ENCODE data around the gene ANXA4.
"Not testable (repeated sequence)": the region's sequence is repeated elsewhere in the genome, so short reads cannot be mapped to it uniquely, and the experiment has no call there.

The ANXA4 gene

DNA sequence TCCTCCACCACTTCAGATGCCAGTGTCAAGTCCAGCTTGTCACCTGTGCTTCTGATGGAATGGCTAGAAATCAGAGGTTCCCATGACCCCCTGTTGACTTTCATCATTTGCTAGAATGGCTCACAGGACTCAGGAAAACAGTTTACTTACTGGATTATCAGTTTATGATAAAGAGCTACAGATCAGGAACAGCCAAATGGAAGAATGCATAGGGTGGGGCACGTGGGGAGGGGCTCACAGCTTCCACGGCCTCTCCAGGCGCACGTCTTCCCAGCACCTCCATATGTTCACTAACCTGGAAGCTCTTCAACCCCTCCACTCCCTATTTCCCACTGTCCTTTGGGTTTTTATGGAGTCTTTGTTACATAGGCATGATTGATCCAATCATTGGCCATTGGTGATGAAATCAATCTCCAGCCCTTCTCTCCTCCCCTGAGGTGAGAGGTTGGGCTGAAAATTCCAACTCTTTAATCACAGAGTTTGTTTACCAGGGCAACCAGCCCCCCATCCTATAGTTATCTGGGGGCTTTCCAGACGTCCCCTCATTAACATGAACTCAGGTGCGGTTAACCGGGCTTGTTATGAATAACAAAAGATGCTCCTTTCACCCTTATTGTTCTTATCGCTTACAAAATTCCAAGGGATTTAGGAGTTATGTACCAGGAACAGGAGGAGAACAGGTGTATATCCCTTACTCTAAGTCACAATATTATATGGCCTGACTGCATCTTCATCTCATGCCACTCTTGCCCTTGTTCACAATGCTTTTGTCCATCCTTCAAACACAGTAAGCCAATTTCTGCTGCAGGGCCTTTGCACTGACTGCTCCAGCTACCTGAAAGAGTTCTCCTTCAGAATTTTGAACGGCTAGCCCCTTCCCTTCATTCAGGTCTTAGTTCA lies 35.2 kb downstream of the ANXA4 start:
- no peak for DNase-seq (ENCODE audit: low read depth in 2 of 2)

DNA sequence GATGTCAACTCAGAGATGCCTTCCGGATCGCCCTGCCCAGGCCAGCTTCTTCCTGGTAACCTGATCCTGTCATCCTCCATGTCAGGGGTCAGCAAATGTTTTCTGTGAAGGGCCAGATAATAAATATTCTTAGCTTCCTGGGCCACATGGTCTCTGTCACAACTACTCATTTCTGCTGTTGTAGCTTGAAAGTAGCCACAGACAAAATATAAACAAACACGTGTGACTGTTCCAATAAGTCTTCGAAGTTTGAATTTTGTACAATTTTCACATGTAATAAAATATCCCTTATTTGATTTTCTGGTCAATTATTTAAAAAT lies 35.8 kb downstream of the ANXA4 start:
- DNase-seq (ENCODE audit: low read depth in 2 of 2) = no peak

DNA sequence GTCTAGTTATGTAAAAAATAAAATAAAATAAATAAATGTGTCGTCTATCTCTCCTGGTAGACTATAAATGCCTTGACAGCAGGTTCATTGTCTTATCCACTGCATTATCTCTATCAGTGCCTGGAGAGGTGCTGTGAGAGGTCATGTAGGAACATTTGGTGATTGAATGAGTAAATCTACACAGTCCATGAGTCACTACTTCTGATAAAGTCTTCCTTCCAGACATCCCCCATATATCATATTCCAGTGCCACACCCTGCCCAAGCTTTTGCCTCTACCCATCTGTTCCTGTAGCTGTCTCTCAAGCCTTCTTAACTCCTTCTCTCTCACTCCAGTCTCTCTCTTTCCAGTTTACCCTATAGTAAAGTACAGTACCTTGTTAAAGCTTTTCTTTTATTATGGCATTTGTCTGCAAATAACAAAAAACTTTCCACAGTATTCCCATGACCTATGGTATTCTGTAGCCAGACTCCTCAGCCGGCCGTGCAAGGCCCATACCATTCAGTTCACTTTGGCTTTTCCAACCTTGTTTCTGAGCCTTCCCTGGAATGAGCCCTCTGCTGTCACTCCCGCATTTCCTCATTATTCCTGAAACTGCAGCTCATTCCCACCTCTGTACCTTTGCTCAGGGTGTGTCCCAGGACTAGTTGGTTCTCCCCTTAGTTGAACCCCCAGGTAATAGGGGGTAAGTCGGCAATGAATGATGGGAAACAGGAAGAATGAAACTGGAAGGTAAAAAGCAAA lies 37.5 kb downstream of the ANXA4 start:
- DNase-seq (ENCODE audit: low read depth in 2 of 2) = no peak

DNA sequence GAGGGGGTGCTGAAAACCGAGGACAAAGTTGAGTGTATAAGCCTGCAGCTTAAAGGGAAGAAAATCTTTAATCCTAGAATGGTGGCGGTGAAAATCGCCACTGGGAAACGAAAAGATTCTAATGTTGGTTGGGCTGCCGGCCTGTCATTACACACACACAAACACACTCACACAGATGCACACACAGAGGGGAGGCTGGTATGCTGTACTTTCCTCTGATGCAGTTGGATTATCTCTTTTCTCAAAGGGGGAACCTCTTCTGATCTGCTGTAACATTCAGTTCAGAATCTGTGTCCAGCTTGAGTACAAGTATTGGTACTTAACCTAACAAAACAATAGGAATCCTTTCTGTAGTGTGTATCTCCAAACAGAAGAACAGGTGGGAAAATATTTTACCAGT lies 39.0 kb downstream of the ANXA4 start:
- no peak for DNase-seq (ENCODE audit: low read depth in 2 of 2)

DNA sequence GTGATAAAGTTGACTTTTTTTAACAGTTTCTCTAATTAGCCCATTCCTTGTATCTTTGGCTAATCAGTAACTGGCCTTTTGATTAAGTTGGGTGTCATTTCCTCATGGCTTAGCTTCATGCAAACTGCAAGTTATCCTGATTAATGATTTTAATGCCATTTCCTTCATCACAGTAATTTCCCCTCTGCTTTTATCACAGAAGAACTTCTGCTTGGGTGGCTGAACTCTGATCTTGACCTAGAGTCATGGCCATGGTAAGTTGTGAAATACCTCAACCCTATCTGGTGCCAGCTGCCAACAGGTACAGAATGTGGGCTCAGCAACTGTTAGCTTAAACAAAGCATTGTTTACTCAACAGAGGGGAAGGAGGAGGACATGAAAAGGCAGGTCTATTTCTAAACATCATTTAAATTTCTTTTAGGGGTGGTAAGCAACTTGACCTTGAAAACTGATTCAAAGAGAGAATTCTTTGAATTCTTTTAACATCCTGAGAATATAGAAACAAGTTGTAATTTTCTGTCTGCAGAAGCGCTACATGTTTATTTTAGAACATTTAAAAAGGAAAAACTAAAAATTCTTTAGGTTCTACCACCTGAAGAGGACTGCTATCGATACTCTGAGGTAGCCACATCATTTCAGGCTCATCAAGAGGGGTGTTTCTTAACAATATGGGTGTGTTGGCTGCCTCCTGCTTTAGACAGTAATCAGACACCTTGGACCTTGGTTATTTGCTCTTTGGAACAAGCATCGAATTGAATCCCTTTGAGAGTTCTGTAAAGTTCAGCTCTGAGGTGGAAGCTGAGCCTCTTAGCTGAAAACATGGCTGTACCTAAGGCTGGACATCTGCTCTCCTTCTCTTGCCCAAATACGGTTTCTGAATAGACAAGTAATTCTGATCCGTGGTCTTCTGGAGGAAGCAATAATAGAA lies 39.7 kb downstream of the ANXA4 start:
- no peak for DNase-seq (ENCODE audit: low read depth in 2 of 2)

DNA sequence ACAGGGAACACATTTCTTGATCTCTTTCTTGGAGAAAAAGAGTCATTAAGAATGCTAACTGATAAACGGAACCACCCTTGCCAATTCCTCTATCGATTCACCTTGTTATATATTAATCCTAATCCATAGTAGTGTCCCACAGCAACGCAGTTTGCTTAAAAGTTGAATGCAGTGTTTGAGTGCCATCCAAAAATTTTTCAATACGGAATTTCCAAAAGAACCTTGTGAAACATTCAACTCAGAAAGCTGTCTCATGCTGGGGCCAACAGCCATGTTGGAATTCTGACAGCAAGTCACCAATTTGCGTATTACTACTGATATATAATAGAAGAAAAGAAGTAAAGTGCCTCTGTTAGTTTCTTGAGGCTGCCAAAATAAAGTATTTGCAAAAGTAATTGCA lies 42.3 kb downstream of the ANXA4 start:
- no peak for DNase-seq (ENCODE audit: low read depth in 2 of 2)

DNA sequence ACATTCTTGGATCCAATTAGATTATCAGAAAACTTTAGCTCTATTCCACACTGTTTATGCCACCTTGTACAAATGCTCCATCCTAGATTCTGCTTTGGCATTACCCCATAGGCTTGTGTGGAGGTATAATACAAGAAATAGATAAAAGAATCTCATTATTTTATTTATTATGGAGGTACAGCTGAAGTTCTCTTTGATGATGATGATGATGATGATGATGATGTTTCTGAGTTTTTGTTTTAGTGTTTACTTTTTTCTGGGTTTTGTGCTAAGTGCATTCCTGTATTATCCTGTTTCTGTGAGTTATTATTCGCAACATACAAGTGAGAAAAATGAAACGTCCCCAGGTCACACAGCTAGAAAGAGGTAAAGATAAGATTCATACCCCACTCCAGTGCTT lies 43.4 kb downstream of the ANXA4 start:
- DNase-seq (ENCODE audit: low read depth in 2 of 2) = no peak

DNA sequence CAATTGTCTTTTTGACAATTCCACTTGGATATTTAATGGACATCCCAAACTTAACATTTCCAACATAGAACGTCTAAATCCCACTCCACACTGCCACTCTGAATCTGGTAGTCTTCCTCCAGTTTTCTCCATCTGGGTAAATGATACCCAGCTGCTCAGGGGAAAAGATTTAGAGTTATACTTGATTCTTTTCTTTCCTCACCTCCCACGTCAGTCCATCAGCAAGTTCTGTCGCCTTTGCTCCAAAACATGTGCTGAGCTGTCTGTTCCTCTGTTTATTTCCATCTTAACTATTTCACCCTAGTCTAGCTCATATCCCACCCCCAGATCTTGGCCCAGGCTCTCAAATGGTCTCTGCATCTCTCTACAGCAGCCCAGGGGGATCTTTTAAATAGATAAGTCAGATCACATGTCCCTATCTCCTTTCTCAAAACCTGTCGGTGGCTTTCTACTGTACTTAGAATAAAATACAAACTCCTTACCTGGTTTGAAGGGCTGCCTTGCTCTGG lies 44.2 kb downstream of the ANXA4 start:
- DNase-seq (ENCODE audit: low read depth in 2 of 2) = no peak

DNA sequence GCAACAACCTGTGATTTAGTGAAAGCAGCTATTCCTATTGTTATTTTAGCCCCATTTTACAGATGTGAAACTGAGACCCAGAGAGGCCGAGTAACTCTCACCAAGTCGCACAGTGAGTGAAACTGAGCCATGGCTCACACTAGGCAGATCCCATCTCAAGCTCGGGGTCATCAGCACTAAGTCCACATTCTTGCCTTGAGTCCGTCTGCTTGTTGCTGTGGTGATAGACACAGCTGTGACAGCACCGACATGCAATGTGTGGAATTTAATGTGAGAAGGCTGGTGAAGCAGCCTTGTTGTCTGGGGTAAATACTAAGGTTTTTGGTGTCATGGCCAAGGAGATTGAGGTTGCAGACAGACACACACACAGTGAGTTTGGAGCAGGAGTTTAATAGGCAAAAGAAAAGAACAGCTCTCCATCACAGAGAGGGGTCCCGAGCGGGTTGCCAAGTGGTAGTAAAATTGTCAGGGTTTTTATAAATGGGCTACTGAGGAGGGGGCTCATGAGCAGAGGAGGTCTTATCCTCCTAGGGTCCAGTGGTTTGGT lies 47.3 kb downstream of the ANXA4 start:
- no peak for DNase-seq (ENCODE audit: low read depth in 2 of 2)

DNA sequence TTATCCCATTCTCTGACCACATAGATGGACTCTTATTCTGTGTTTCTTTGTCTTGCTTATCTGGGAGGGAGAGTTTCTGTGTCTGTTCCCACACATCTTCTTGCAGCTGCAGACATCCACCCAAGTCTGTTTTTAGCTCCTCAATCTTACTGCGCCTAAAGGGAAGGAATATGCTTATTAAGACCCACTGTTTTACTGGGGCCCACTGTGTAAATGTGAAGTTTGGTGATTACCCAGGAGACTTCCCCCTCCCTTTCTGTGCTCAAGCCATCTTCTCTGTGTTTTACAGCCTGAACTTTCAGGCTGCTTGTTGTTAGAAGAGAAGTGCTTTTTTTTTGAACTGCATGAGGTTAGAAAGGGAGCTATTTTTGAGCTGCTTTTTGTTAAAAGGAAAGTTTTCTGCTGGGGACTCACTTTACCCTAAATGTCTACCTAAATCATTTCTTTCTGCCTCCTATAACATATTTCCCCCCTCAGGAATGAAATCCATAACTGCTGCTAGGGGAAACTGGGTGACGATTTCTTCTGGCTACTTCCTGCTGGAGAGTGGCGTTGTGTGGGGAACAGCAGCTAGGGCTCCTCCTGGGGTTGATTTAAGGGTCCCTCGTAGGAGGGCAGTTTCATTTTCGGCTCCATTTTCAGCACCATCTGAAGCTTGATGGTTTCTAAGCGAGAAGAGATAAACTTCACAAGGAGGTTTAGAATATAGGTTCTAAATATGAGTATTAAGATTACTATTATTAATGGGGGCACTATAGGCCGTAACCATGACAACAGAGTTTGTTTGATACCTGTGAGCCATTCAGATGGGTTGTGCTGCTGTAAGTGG lies 48.1 kb downstream of the ANXA4 start:
- DNase-seq (ENCODE audit: low read depth in 2 of 2) = no peak

DNA sequence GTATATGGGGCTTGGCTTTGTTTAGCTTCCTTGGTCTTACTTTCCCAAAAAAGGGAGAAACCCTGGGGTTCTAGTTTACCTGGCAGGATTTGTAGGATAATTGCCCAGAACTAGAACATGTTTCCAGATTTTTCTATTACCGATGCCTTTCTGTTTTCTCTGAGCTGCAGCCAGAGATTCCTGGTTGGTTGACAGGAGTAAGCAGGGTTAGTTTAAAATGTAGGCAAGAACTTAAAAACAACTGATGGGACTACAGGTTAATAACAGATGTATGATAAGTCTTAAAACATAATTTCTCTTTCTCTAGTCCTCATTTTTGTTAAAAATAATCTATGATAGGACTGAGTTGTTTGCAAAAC lies 48.6 kb downstream of the ANXA4 start:
- DNase-seq (ENCODE audit: low read depth in 2 of 2) = no peak

DNA sequence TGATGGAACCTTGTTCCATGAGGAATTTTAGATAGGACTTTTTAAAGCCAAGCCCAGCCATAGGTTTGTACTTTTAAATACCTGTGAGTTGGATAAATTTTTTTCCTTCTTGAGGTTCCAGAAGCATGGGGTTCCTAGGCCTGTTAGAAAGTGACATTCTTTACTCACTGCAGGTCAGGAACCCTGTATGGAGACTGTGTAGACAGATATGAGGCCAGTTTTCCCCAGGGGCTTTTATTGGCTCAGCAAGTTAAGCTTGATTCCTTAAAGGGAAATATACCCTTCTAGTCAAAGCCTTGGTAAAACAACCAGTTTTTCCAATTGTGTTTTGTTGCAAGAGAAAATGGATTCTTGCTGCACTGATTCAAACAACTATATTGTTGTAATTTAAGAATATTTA lies 49.1 kb downstream of the ANXA4 start:
- no peak for DNase-seq (ENCODE audit: low read depth in 2 of 2)

DNA sequence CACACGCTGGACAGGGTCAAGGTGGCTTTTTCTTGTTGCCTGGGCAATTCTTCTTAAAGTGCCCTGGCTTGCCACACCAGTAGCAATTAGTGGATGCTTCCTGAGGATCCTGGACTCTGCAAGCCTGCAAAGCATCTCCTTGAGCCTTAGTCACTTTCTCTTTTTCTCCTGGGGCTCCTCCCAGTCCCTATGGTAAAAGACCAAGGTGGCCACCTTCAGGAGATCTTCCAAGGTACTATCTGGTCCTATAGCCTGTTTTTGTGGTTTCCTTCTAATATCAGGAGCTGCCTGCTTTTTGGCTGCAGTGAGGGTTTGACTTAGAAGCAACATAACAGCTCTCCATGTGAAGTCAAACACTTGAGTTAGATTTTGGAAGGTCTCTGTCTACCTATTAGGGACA lies 54.2 kb downstream of the ANXA4 start:
- DNase-seq (ENCODE audit: low read depth in 2 of 2) = no peak

DNA sequence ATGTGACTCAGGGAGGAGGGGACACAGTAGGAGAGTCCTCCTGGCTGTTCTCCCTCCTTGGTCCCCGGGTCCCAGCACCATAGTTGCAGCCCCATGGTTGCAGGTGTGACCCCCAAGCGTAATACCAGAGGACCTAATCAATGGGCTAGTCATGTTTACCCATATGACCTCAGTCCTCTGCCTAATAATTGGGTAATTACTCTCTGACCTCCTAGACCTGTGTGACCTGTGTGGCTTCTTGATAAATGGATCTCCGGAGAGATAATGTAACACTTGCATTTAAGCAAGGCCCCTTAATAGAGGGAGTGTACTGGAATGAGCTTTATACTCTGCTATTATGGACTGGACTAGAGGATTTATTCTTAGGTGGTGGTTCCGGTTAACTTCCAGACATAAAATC lies 55.3 kb downstream of the ANXA4 start:
- no peak for DNase-seq (ENCODE audit: low read depth in 2 of 2)

DNA sequence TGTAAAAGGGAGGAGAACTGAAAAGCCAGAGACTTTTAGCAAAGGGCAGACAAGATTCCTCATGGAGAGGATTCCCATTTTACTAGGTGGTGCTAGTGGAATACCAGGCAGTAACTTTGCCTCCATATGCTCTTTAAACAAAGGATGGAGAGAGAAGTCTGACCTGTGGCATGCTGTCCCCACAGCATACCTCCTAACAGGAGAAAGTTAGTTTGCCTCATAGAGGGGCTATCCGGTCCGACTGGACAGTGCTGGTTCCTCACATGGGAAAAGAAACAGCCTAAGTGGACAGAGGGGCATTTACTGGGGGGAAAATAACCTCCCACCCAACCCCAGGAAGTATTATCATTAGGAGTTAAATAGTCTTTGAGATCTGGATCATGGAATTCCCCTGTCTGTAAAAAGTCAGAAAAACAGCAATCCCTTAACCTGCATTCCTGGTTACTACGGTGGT lies 55.9 kb downstream of the ANXA4 start:
- DNase-seq (ENCODE audit: low read depth in 2 of 2) = no peak

DNA sequence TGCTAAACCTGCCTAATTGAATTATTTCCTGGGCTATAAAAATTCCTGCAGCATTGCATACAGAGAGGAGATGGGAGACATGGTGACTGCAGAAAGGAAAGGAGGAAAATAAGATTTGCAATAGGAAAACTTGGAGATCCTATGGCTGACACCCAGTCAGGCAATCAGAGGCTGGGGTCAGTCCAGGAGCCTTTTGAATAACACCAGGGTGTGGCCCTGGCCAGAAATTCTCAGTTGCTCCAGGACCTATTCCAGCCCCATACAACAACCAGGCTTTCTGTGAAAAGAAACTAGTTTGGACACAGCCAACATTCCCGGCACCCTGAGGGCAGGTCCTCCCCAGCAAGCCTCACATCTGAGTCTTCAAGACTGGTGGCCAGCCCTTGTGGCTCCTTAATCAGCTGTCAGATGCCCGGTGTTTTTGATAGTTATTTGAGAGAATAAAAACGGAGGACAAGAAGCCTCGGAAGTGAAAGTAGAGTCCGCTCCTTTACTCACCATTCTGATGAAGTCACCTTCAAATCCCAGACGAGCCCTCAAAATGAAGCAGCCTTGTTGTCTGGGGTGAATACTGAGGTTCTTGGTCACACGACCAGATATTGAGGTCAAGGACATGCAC lies 56.5 kb downstream of the ANXA4 start:
- no peak for DNase-seq (ENCODE audit: low read depth in 2 of 2)

DNA sequence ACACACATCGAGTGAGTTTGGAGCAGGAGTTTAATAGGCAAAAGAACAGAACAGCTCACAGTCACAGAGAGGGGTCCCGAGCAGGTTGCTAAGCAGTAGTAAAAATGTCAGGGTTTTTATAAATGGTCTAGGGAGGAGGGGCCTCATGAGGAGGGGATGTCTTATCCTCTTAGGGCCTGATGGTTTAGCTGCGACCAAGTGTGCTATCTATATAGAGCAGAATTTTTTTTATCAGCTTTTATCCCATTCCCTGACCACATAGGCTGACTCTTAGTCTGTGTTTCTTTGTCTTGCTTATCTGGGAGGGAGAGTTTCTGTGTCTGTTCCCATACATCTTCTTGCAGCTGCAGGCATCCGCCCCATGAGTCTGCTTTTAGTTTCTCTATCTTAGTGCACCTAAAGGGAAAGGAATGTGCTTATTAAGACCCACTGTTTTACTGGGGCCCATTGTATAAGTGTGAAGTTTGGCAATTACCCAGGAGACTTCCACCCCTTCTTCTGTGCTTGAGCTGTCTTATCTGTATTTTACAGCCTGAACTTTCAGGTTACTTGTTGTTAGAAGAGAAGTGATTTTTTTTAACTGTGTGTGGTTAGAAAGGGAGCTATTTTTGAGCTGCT lies 57.1 kb downstream of the ANXA4 start:
- DNase-seq (ENCODE audit: low read depth in 2 of 2) = no peak

DNA sequence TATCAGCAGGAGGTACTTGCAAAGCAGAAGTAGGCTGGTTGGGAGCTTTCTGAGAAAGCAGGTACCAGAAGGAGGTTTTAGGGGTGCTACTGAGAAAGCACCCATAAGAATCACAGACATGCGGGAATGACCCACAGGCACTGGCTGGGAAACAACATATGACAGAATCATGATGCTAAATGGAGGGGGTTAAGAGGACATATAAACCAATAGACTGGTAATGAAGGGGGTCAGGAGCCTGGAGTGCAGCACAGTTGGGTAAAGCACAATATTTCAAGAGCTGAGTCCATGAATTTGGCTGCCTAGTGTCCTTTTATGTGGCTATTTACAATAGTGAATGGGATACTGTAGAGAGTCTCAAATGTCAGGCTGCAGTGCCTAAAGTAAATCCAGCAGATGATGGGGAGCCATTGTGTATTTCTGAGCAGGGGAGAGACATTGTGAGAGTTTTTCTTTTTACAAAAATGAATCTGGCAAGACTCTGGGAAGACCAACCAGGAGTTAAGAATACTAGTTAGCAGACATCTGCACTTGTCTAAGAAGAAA lies 59.9 kb downstream of the ANXA4 start:
- DNase-seq (ENCODE audit: low read depth in 2 of 2) = no peak

DNA sequence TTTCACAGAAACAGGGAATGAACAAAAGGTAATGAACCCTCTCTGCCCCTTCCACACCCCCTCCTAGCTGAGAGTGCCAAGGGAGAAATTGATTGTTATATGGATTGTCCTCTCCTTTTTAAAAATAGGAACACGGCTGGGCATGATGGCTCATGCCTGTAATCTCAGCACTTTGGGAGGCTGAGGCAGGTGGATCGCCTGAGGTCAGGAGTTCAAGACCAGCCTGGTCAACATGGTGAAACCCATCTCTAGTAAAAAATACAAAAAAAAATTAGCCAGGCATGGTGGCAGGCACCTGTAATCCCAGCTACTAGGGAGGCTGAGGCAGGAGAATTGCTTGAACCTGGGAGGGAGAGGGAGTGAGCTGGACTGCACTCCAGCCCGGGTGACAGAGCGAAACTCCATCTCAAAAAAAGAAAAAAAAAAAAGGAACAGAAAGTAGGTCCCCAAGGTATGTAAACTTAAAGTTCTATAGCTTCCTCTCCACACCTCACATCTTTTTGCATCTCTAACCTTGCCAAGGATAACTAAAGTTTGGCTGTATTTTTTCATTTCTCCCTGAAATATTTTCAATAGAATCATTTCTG lies 60.9 kb downstream of the ANXA4 start:
- DNase-seq (ENCODE audit: low read depth in 2 of 2) = not testable (repeated sequence)
